Spleen (tissue), 7 donors: ENCODE measurements around the gene TNFAIP2.

Experiments used
- POLR2AphosphoS5 ChIP-seq, 3 donors: sonication (generic); formaldehyde crosslinking; IDR thresholded peaks; one replicate each; pipeline ENCODE4 v1.5.1; 2017; ENCODE audit warnings: antibody characterized with exemption in 3 of 3
- TF ChIP-seq, protein P1 (sequence below), 11 experiments: fragments of 200-600 bp in 7 of 11; fragments of 450-650 bp in 4 of 11; sonication (generic) in 4 of 11; IDR thresholded peaks in 8 of 11; conservative IDR thresholded peaks in 3 of 11; 1 replicate in 7 of 11; 2 replicates in 4 of 11; pipeline versions ENCODE4 v1.4.0 to v1.8.0; 2016 to 2021; ENCODE audit warnings: antibody characterized with exemption in 11 of 11, inconsistent platforms in 4 of 11, mild to moderate bottlenecking in 1 of 11
- donor health status: DM: no; HTN: no; CAD: no; lungs with moderate emphysema.
- donor health status: DM: no; HTN: no; CAD: no.
- donor health status: DM: no; HTN: no; CAD: no.

DNA sequence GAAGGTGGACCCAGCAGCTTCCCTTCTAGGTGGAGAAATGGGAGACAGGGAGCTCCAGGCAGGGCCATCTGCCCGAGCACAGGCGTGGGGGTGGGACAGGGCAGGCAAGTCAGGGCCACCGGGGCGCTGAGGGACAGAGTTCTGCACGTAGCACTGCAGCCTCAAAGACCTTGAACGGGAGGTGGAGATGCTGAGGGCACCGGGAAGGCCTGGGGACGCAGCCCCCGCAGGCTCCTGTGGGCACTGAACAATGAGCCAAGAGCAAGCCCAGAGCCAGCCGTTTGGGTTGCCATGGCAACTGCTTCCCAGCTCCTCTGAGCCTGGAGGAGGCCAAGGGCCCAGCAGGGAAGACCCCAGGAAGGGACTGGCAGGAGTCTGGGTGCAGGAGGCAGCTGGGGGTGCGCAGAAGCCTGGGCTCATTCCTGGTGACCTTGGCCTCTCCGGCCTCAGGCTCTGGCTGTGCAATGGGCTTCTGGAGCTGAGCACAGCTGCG lies 35.9 kb upstream of the TNFAIP2 start:
- TF ChIP-seq, protein P1, sequence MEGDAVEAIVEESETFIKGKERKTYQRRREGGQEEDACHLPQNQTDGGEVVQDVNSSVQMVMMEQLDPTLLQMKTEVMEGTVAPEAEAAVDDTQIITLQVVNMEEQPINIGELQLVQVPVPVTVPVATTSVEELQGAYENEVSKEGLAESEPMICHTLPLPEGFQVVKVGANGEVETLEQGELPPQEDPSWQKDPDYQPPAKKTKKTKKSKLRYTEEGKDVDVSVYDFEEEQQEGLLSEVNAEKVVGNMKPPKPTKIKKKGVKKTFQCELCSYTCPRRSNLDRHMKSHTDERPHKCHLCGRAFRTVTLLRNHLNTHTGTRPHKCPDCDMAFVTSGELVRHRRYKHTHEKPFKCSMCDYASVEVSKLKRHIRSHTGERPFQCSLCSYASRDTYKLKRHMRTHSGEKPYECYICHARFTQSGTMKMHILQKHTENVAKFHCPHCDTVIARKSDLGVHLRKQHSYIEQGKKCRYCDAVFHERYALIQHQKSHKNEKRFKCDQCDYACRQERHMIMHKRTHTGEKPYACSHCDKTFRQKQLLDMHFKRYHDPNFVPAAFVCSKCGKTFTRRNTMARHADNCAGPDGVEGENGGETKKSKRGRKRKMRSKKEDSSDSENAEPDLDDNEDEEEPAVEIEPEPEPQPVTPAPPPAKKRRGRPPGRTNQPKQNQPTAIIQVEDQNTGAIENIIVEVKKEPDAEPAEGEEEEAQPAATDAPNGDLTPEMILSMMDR (IDR thresholded peaks at IDR 0.05 in 8 of 11, conservative IDR thresholded peaks at IDR 0.05 in 3 of 11), result no peak
- TF ChIP-seq POLR2AphosphoS5 (IDR thresholded peaks at IDR 0.05), result no peak
